ENCODE results near the gene PRMT6. TPM values are rescaled to one million over a fixed set of nuclear protein-coding genes. Genes with fewer than 3 reads are reported as not detected.

The PRMT6 gene
- total RNA-seq, 1 donor, result 8.8 TPM

Other genes starting within 250 kb of the PRMT6 start
- 1.6 TPM for gene NTNG1, start 84.4 kb downstream of the PRMT6 start, total RNA-seq